Cerebellar cortex (tissue), 1 donor: ENCODE data around the gene EXOC4.

ENCODE experiments used
- DNase-seq: peaks from one replicate; pipeline ENCODE4 v3.0.0-alpha.2; 2015; ENCODE audit warnings: low spot score

EXOC4 gene

GRCh38 chr7:133491201-133491691 lies 238.4 kb downstream of the EXOC4 start:
- DNase-seq = no peak

- no peak for DNase-seq
Observed at GRCh38 chr7:133491846-133492652, 239.2 kb downstream of the EXOC4 start.

- DNase-seq = no peak
Observed at GRCh38 chr7:133497061-133497460, 244.2 kb downstream of the EXOC4 start.

GRCh38 chr7:133501771-133502170 lies 248.9 kb downstream of the EXOC4 start:
- no peak for DNase-seq

- no peak for DNase-seq
Observed at GRCh38 chr7:133502498-133502897, 249.6 kb downstream of the EXOC4 start.

GRCh38 chr7:133502972-133503371 lies 250.1 kb downstream of the EXOC4 start:
- DNase-seq = no peak

- DNase-seq = no peak
Observed at GRCh38 chr7:133504825-133505224, 251.9 kb downstream of the EXOC4 start.

- DNase-seq = no peak
Observed at GRCh38 chr7:133509822-133510221, 256.9 kb downstream of the EXOC4 start.

- DNase-seq = no peak
Observed at GRCh38 chr7:133510326-133511055, 257.6 kb downstream of the EXOC4 start.

GRCh38 chr7:133511252-133511651 lies 258.4 kb downstream of the EXOC4 start:
- DNase-seq = no peak

GRCh38 chr7:133511708-133512107 lies 258.8 kb downstream of the EXOC4 start:
- no peak for DNase-seq

GRCh38 chr7:133512560-133512959 lies 259.7 kb downstream of the EXOC4 start:
- no peak for DNase-seq

- DNase-seq = no peak
Observed at GRCh38 chr7:133513608-133514007, 260.7 kb downstream of the EXOC4 start.

GRCh38 chr7:133514551-133514950 lies 261.7 kb downstream of the EXOC4 start:
- no peak for DNase-seq

- no peak for DNase-seq
Observed at GRCh38 chr7:133517766-133518165, 264.9 kb downstream of the EXOC4 start.

- DNase-seq = no peak
Observed at GRCh38 chr7:133518718-133519117, 265.8 kb downstream of the EXOC4 start.

GRCh38 chr7:133520248-133520647 lies 267.4 kb downstream of the EXOC4 start:
- no peak for DNase-seq

GRCh38 chr7:133522501-133522900 lies 269.6 kb downstream of the EXOC4 start:
- no peak for DNase-seq

GRCh38 chr7:133528796-133529195 lies 275.9 kb downstream of the EXOC4 start:
- DNase-seq = no peak

GRCh38 chr7:133529861-133530260 lies 277.0 kb downstream of the EXOC4 start:
- DNase-seq = no peak

GRCh38 chr7:133530682-133531081 lies 277.8 kb downstream of the EXOC4 start:
- no peak for DNase-seq

GRCh38 chr7:133534816-133535215 lies 281.9 kb downstream of the EXOC4 start:
- no peak for DNase-seq

GRCh38 chr7:133535308-133535707 lies 282.4 kb downstream of the EXOC4 start:
- DNase-seq = no peak
